Jurkat, Clone E6-1 (cell line): ENCODE results near the gene ZNF326.
"Not testable (repeated sequence)": the region's sequence is repeated elsewhere in the genome, so short reads cannot be mapped to it uniquely, and the experiment has no call there.

Experiments
- DNase-seq: peaks from one replicate; pipeline ENCODE4 v3.0.0-alpha.2; 2011; ENCODE audit warnings: low read depth, low spot score
- H3K4me3 ChIP-seq: 2 replicates; pipeline ENCODE4 v1.5.1; 2011; ENCODE audit warnings: mild to moderate bottlenecking, low read length, control low read depth, moderate library complexity

ZNF326 gene

GRCh38 chr1:90046635-90047034 lies 51.7 kb downstream of the ZNF326 start:
- no peak for DNase-seq

DNA sequence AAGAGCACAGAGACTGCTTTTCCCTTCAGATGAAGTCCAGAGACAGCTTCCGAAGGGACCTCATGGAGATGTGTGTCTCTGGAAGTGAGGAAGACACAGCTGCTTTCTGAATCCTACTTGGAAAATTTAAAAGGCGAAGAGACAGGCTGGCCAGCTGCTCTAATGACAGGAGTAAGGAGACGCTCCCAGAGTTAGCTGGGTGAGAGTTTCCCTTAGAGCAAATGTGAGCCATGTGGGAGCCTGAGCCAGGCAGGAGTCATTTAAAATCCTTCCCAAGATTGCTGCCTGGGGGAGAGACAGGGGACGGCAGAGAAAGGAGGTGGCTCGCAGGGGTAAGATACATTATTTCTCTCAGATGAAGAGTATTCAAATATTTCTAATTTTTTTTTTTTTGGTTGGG lies 53.1 kb downstream of the ZNF326 start:
- DNase-seq, result no peak
- no peak overlapping the region for H3K4me3 ChIP-seq

More at GRCh38 chr1:90046635-90047034, 51.7 kb downstream of the ZNF326 start:
- H3K4me3 ChIP-seq, result no peak overlapping the region

GRCh38 chr1:90062700-90063643 lies 68.1 kb downstream of the ZNF326 start:
- DNase-seq, H3K4me3 ChIP-seq: not testable (repeated sequence)

GRCh38 chr1:90064109-90064508 lies 69.2 kb downstream of the ZNF326 start:
- DNase-seq, H3K4me3 ChIP-seq: not testable (repeated sequence)

GRCh38 chr1:90067194-90067931 lies 72.5 kb downstream of the ZNF326 start:
- no peak for DNase-seq
- H3K4me3 ChIP-seq, result no peak overlapping the region

DNA sequence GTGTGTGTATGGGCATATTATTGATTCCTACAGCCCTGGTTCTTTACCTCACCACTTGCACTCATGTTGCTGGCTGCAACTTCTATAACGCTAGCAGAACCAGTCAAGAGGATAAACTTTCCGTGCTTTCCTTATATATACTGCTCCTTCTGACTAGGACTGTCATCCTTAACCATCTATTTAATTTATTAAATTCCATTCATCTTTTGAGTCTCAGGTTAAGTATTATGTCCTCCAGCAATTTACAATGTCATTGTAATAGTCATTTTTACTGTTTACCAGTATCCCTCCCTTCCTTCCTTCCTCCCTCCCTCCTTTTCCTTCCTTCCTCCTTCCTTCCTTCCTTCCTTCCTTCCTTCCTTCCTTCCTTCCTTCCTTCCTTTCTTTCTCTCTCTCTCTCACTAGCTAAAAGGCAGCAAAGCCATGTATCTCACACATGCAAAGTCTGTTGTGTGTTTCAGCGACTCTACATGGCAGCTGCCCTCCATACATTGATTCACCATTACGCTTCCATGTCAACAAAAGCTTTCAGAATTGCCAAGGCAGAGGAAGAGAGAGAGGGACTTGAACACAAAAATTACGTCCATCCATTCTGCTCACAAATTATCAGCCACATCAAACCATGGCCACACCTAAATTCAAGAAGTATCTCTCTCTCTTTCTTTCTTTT lies 73.8 kb downstream of the ZNF326 start:
- H3K4me3 ChIP-seq, result no peak overlapping the region
- no peak for DNase-seq

GRCh38 chr1:90074137-90074536 lies 79.2 kb downstream of the ZNF326 start:
- no peak overlapping the region for H3K4me3 ChIP-seq
- DNase-seq, result no peak

- no peak for DNase-seq
- H3K4me3 ChIP-seq, result no peak overlapping the region
Observed at GRCh38 chr1:90074566-90074965, 79.7 kb downstream of the ZNF326 start.

DNA sequence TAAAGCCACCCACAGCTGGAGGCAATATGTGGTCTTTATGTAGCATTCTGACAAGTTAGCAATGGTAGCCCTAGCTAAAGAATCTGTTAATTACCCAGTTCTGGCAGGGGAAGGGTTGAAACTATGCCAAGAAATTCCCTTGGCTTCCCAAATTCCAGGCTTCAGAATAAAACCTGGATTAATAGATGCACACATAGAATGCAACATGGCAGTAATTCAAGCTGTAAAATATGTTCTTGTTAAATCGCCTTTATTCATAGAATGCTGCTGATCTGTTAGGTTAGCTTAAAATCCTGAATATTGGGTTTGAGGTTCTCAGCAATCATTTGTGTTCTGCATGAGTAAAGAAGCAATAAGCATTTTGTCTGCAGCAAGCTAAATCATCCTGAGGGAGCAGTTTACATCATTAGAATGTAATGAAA lies 80.1 kb downstream of the ZNF326 start:
- no peak for DNase-seq
- no peak overlapping the region for H3K4me3 ChIP-seq

GRCh38 chr1:90083995-90084394 lies 89.1 kb downstream of the ZNF326 start:
- no peak for DNase-seq

More at GRCh38 chr1:90083995-90084394, 89.1 kb downstream of the ZNF326 start:
- no peak overlapping the region for H3K4me3 ChIP-seq
